NCI-H2081 treated with DMSO at 0.1 percent for 48 hours (cell line): ENCODE results near the gene PEX14.

Experiments used
- DNase-seq: peaks from one replicate; lab custom pipeline; 2025; lab: John Stamatoyannopoulos, UW

PEX14 gene

DNA sequence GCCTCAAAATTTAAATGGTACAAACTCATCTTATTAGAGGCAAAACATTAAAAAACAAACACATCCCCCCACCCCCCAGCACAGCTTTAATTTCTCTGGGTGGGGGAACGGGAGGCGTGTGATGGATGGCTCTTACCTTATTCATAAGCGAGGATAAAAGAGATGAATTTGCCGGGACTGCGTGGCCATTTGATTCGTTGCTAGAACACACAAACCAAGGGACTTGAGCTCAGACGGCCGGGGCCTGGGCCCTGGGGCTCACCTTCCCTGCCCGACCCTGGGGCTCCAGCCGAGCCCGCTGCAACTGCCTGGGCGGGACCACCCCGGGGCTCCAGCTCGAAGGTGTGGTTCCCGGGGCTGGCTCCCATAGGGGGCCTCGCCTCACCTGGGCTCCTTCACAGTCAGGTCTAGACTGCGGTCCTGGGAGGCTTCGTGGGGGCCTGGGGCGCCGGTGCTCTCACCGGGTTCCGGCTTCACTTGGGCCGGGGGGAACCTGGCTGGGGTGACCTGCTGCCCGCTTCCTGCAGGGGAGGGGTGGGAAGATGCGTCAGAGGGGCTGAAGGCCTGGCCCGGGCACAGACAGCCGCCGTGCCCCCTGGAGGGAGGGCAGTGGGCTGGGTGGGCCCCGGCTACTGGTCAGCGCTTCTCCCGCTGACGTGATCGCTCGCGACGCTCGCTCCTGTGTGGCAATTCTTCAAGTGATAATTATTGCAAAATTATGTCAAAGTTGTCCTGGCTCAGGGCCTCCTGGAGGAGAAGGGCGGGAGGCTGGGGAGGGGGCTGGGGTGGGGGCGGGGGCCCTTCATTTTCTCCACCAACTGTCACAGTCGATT, 176.0 kb downstream of the PEX14 start:
- no peak for DNase-seq

DNA sequence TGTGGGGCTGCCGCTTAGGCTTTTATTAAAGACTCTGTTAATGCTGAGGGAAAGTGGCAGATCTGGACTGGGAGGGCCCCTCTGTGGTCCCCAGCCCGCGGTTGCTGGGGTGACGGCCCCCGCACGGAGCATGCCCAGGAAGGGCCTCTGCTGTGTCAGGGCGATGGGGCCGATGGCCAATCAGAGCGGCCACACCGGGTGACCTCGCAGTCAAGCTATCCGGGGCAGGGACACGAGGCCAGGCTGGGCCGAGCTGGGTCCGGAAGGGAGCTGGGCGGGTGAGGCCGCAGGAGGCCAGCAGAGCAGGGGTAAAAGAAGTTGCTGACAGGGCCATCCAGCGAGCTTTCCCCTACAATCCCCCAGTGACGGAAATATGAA, 176.6 kb downstream of the PEX14 start:
- DNase-seq = no peak

DNA sequence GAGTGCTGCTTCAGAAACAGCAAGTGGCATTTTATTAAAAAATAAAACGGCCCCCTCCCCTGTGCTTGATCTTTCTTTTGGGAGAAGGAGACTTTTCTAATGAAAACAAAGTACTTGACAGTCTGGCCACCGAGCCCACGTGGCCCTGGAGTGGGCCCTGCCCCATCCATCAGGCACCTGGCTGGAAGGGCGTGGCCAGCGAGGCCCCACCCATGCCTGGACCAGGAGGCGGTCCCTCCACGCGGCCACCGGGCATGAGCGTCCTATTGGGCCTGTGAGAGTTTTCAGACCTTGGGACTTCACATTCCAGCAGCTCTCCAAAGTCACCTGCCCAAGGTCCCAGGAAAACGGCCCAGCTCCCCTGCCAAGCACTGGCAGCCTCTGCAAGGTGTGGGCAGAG, 177.0 kb downstream of the PEX14 start:
- DNase-seq = no peak

DNA sequence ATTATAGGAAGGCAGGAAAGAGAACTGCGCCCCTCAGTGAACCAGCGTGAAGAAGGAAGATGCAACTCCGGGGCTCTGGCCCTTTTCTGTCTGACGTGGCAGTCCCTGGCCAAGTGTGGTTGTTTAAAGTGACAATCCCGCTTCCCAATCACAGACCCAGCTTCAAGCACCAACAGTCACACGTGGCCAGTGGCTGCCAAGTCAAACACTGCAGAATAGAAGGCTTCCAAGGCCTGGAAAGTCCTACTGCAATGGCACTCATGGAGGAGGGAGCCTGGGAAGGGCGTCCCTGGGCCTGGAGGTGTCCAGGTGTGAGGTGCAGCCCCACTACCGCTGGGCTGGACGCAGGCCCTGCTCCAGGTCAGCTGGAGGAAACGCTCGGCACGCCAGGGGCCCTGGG, 177.9 kb downstream of the PEX14 start:
- no peak for DNase-seq

DNA sequence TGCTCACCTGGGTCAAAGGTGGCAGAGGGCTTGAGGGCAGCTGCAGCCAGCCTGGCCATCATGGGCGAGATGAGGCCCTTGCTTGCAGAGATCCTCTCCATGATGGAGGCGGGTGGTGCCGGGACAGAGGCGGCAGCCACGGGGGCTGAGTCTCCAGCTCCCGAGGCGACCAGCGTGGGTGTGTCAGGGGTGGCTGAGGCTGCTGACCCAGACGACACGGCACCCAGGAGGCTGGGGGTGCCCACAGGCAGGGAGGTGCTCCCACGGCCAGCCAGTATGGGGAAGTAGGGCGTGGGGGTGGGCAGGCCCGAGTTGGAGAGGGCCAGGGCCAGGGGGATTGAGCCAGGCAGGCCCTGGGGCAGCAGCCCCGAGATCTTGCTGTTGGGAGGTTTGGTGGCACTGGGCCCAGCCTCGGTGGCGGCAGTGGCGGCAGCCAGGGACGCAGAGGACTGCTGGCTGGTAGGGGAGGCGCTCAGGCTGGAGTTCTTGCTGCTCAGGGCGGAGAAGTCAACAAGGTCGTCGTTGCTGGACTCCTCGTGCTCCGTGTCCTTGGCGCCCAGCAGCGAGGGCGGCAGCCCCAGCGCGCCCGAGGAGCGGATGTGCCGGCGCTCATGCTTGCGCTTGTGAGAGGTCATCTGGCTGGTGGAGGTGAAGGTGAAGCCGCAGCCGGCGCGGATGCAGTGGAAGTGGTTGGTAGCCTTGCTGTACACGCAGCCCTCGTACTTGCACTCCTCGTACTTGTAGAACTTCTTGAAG, 178.8 kb downstream of the PEX14 start:
- no peak for DNase-seq

DNA sequence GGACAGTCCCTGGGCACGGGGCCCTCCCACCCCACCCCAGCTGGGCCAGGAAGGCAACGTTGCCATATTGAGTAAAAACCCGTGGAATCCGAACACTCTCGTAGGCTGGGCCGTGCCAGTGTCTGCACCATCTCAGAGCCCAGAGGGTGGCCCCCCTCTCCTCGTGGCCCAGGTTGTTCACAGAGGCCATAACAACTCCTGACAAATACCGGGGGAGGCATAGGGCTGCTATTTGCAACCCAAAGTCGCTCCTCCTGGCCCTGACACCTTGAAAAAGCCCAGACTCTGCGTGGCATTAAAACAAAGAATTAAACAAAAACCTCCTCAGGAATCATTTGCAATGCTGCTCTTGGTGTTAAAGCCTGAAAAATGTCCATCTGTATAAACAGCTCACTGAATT, 180.3 kb downstream of the PEX14 start:
- no peak for DNase-seq

DNA sequence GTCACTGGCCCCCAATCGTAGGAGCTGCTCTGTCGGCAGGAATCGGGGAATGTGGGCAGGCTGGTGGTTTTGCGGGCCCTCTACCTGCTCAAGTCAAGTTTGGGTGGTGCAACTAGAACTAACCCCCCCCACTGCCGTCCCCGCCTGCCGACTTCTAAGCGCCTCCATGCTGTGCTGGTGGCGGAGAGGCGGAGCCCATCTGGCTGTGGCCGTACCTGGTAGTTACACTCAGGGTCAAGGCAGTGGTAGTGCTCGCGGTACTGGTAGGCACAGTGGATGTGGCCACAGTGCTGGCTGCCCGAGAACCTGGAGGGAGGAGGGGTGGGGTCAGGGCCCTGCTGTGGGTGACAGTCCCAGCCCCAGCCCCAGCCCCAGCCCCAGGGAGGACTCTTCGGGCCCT, 181.7 kb downstream of the PEX14 start:
- DNase-seq = no peak

DNA sequence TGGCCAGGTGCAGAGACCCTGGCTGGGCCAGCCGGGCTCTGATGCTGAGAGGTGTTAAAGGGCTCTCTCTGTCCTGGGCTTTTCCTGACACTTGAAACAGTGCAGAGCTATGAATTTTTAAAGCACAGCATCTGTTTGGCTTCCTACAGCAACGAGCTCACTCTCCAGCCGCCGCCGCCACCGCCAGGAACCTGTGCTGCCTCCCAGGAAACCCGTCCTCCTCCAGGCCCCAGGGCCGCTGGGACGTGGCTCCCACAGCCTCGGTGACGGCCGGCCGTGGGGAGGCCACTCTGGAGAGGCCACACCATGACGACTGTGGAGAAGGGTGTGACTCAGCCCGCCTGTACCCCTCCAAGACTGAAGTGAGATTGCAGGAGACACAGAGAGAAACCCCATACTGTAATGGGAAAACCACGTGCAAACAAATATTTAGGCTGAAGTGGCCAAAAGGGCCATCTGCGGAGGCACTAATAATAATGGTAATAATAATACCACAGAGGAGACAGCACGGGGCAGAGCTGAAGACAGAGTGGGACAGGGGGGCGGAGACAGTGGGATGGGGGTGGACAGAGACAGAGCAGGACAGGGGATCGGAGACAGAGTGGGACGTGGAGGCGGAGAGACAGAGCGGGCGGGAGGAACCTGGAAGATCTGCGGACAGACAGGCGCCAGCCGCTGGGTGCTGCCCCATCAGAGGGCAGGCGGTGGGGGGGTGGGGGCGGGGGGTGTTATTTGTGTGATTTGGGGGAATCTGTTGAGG, 182.5 kb downstream of the PEX14 start:
- no peak for DNase-seq

DNA sequence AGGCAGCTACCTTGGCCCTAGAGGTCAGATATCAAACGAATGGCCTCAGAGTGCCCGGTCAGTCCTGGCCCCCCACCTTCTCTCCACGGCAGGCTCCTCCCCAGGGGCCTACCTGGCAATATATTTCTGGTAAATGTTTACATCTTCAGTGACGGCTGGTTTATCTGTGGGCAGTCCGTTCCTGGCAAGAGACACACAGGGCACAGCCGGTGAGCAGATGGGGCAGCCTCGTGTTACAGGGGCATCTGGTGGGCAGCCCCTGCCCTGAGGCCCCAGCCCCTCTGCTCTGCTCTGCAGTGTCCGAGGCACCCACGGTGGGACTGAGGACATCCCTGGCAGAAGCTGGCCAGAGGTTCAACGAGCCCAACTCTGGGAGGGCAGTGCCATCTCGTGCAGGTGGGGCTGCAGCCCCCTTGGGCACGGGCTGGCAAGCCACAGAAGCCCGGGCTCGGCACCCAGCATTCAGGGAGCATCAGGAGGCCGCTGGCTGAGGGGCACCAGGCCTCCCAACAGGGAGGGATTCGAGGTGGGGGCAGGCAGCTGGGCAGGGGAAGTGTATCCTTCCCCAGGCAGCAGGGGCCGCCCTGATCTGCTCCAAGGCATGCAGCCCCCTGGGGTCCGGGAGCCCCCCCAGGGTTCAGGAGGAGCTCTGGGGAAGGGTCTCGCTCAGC, 183.8 kb downstream of the PEX14 start:
- DNase-seq = no peak

DNA sequence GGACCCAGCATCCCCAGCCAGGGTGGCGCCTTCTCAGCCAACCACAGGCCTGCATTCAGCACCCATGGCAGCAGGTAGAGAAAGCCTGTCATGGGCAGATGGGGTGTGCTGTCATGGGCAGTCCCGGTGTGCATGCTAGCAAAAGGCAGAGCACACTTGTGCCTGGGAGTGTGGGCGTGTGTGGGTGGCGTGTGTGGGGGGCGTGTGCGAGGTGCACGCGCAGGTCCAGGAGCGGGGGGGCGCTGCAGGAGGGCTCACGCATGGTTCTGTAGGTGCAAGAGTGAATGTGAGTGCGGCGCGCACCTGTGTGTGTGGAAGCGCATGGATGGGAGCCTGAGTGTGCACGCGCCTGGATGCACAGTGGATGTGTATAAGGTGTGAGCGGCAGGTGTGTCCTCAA, 184.5 kb downstream of the PEX14 start:
- no peak for DNase-seq

DNA sequence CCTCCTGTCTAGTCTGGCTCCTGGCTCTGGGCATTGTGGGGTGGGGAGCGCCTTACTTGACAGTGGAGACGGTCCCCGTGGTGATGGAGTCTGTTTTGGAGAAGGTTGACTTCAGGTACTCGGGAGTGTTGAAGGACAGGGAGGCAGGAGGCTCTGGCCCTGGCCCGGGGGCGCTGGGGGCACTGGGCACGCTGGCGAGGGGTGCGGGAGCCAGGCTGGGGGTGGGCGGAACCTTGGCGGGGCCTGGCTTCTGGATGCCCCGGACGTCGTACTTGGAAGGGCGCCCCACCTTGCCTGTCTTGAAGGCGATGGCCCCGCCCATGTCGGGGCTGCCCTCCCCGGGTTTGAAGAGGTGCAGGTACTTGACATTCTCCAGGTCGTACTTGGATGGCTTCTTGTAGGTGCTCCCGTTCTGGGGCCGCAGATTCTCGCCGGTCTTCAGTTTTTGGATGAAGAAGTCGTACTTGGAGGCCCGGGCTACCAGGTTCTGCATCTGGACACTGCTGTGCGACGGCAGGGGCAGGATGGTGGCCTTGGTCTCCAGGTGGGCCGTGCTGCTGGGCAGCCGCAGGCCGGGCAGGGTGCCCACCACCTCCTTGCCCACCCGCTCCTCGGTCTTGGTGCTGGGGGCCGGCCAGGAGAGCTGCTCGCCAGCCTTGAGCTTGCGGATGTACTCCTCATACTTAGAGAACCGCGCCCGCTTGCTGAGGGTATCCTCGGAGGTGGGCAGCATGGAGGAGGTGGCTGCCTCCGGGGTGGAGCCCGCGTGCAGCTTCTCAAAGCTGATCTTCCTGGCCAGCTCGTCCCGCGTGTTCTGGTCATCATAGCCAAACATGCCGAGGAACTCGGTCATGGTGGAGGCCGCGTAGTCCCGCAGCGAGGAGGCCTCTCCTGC, 185.1 kb downstream of the PEX14 start:
- DNase-seq = no peak

DNA sequence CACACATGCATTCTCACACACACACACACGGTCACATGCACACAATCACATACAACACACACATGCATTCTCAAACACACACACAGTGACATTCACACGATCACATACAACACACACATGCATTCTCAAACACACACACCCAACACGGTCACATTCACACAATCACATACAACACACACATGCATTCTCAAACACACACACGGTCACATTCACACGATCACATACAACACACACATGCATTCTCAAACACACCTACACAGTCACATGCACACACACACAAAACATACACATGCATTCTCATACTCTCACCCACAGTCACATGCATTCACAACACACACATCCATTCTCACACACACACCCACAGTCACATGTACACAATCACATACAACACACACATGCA, 186.7 kb downstream of the PEX14 start:
- DNase-seq = no peak

DNA sequence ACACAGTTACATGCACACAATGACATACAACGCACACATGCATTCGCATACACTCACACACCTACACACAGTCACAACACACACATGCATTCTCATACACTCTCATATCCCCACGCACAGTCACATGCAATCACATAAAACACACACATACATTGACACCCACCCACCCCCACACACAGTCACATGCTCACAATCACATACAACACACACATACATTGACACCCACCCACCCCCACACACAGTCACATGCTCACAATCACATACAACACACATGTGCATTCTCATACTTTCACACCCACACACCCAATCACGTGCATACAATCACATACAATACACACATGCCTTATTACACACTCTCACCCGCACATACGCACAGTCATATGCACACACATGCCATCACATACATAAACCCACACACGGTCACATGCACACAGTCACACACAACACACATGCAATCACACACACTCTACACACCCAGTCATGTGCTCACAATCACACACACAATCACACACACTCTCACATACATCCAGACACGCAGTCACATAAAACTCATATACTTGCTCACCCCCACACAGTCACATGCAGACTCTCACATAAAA, 187.4 kb downstream of the PEX14 start:
- no peak for DNase-seq

DNA sequence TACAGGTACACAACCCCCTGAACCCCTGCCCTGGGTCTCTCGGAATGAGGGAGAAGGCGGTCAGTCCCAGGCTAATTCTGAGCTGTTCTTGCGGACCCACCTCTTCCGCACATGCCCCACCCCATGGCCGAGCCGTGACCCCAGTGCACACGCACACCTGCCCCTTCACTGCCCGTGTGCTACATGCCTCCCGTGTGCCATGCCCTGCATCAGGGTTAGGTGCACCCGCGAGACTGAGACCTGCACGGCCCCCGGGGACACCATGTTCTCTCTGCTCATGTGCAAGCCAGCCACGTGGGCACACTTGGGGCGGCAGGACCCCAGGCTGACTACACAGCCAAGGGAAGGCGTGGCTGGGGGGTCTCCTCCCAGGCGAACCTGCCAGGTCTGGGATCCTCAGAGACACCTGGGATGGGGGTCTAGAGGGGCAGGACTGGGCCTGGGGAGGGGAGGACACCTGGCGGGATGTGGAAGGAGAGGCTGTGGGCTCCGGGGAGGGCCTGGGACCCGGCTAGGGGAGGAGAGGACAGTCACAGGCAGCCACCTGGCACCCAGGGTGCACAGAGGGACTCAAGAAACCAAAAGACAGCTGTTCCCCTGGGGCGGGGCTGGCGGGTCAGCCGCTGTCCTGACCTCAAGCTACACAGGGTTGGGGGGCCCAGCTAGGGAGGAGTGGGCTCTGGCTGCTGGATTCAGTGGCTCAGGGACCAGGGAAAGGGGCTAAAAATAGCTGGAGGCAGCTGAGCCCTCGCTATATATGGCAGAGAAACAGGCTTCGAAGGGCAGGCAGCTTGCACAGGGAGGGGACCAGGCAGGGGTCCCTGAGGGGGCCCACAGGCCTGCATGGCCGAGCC, 188.3 kb downstream of the PEX14 start:
- DNase-seq = no peak

DNA sequence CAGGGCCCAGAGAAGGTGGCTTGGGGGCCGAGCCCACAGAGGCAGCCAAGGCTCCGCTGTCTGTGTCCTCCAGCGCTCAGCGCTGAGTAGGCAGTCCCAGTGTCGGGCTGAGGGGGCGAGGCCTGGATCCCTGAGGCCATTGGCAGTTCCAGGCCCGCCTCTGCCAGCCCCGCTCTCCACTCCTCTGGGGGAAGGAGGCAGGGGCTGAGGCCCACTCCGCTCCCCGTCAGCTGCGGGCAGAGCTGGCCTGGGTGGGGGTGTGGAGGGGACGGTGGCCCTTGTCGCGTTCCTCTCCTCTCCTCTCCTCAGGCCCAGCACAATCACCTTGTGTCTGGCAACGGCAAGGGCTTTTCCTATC, 188.9 kb downstream of the PEX14 start:
- DNase-seq = no peak

DNA sequence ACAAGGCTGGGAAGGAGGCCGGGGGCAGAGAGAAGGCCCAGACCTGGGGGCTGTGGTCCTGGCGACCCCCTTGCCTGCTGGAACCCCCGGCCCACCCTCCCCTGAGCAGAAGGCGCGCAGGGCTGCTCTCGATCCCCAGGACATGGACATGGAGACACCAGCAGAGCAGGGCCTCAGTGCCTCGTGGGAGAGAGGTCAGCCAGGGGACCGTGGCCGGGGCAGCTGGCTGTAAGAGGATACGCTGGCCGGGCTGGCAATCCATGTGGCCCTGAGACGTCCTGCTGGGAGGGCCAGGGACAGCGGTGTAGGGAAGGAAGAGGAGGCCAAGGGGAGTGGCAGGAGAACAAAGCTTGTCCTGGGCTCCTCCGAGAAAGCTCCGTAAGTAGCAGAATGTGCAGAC, 189.5 kb downstream of the PEX14 start:
- no peak for DNase-seq

DNA sequence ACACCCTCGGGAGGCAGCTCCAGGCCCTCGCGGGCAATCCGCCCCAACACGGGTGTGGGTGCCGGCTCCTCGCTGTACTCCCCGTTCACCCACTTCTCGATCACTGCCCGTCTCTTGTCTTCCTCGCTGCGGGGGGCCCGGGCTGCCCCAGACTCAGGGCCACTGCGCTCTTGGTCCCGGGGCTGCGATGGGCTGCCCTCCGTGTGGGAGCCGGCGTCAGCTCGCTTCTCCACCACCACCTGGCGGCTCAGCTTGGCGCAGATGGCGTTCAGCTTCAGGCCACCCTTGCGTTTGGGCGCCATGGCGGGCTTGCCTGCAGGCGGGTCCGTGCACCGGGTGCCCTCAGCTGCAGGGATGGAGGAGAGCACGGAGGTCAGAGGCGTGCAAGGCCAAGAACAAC, 190.5 kb downstream of the PEX14 start:
- DNase-seq = no peak

DNA sequence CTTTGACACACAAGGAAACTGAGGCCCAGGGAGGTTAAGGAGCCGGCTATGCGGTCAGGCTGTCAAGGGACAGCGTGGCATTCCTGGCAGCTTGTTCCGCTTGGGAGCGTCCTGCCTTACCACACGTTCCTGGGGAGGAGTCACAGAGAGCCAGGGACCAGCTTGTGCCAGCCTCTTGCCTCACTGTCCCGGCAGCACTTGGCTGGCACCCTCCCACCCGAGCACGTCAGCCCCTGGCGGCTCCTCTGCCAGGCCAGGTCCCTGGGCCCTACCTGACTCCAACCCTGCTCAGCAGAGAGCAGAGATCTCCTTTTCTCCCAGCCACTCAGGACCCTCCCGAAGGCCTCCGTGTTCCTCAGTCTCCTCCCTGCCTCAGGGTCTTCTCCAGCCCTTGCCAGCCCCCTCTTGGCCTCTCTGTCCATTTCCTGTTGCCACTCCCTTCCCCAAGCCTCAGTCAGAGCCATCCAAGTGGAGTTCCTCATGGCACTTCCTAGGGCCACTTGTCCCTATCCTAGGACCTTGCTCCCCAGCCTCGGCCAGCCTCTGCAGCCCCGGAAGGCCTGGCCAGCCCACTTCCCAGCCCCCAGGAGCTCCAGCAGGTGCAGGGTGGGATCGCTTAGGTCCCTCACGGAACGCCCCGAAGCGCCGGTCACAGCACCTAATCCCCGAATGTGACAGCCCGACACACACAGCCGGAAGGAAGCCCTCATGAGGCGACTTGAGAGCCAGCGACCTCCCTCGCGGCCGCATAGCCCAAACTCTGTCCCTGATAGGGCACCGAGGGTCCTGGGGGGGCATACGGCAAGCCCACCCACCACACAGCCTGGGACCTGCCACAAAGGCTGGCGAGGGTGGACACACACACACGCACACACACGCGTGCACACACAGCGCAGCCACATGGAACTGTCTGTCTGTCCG, 191.4 kb downstream of the PEX14 start:
- DNase-seq = no peak
